Bronchial epithelial cell (primary cell): ENCODE data around the gene YIPF1. TPM values are rescaled to one million over a fixed set of nuclear protein-coding genes. Genes with fewer than 3 reads are reported as not detected.

Experiments
- DNase-seq: peaks from one replicate; pipeline ENCODE4 v3.0.0-alpha.2; 2010; ENCODE audit warnings: low read depth
- FAIRE-seq: peaks from 2 replicates; lab custom pipeline; 2011; peaks lifted over from hg19 to GRCh38; lab: Jason Lieb, UNC
- H3K27me3 ChIP-seq: 2 replicates; pipeline ENCODE4 v1.5.1; 2011; ENCODE audit warnings: low read length; ENCODE audit not compliant: control insufficient read depth, insufficient read depth
- H3K36me3 ChIP-seq: 2 replicates; pipeline ENCODE4 v1.5.1; 2011; ENCODE audit warnings: low read length; ENCODE audit not compliant: control insufficient read depth, insufficient read depth
- H3K4me3 ChIP-seq: 2 replicates; pipeline ENCODE4 v1.5.1; 2011; ENCODE audit warnings: mild to moderate bottlenecking, low read depth, low read length, control low read depth
- total RNA-seq: library from RNA; depleted of rRNA; stranded (reverse); fragments of >200 nt; gene quantifications from 2 replicates; pipeline ENCODE4 v1.2.1, GENCODE V29; 2014
- TF ChIP-seq, protein P1 (sequence below): IDR thresholded peaks from 2 replicates; pipeline ENCODE4 v1.5.1; 2011; ENCODE audit warnings: mild to moderate bottlenecking, moderate library complexity, low read length, control low read depth, inconsistent platforms; ENCODE audit not compliant: insufficient read depth, severe bottlenecking

The YIPF1 gene
- total RNA-seq, 1 donor from 2014 or later: 18.7 TPM

DNA sequence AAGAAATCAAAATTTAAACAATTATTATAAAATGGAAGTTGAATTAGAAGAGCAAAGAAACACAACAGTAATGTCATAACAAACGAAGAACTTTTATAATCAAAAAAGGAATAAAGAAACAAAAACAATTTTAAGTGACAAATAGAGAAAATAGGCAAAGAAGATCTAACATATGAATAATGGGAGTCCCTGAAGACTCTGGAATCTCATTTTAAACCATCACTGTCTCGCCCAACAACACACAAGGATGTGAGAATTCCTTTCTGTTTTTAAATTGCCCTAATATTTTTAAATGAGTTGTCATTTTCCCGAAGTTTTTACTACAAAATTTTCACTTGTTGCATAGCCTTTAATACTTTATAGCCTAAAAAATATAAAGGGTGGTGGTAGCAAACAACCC, 47.2 kb downstream of the YIPF1 start:
- TF ChIP-seq, protein P1, sequence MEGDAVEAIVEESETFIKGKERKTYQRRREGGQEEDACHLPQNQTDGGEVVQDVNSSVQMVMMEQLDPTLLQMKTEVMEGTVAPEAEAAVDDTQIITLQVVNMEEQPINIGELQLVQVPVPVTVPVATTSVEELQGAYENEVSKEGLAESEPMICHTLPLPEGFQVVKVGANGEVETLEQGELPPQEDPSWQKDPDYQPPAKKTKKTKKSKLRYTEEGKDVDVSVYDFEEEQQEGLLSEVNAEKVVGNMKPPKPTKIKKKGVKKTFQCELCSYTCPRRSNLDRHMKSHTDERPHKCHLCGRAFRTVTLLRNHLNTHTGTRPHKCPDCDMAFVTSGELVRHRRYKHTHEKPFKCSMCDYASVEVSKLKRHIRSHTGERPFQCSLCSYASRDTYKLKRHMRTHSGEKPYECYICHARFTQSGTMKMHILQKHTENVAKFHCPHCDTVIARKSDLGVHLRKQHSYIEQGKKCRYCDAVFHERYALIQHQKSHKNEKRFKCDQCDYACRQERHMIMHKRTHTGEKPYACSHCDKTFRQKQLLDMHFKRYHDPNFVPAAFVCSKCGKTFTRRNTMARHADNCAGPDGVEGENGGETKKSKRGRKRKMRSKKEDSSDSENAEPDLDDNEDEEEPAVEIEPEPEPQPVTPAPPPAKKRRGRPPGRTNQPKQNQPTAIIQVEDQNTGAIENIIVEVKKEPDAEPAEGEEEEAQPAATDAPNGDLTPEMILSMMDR: no peak
- H3K27me3 ChIP-seq: no peaks in the 10 kb centered on the region
- FAIRE-seq: no peak
- no peak for DNase-seq
- H3K4me3 ChIP-seq: no peak overlapping the region
- no peaks in the 10 kb centered on the region for H3K36me3 ChIP-seq

DNA sequence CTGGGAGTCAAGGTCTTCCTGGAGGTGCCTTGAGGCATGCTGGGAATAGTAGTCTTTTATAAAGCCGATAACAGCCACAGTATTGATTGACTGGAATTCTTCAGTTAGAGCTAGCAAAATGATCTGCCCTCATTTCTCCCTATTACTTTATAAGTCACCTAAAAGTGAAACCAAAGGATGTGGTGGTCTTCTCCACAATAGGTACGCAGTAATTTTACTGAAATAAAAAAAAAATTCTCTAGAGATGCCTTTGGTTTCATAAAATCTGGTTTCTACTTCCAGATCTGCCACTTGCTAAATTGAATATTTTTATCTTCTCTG, 51.0 kb downstream of the YIPF1 start:
- Histone ChIP-seq H3K27me3 (no peaks in the 10 kb centered on the region), H3K4me3 (peak overlapping the region; percentile 94), H3K36me3 (no peaks in the 10 kb centered on the region)
- FAIRE-seq: no peak
- DNase-seq: no peak
- TF ChIP-seq, protein P1: no peak

DNA sequence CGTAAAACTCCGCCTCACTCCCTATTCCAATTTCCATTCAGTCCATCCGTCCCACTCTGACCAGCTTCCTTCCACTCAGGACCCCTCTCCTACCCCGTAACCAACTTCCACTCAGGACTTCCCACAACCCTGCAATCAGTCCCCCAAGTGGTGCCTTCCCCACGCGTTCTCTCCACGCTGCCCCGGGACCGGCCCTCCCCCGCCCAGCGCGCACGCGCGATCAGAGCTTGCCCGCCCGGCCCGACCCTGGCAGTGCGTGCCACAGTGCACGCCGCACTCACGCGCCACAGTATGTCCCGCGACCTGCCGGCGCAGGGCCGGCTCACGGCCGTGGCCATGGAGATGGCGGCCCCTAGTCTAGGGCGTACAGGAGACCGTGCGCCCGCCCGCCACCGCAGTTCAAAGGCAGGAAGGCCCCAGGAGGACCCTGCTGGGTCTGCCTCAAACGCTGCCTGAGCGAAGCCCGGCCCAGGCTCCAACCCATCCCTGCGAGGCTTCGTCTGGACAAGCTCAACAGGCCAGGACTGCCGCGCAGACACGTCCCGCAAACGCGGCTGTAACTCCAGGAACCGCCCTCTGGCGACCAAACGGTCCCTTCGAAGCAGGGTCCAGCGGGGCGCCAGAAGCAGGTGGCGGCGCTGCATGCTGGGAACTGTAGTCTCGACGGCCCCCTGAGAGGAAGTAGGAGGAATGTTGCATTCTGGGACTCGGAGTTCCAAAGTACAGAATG, 51.5 kb downstream of the YIPF1 start, which contains the start of gene NDC1:
NDC1 (minus strand) TSS at position 373 of the 730 bp plus-strand sequence; CDS start at position 338, 35 bp downstream.
- DNase-seq: peak; percentile 94
- Histone ChIP-seq H3K27me3 (no peaks in the 10 kb centered on the region), H3K36me3 (no peaks in the 10 kb centered on the region), H3K4me3 (peak within 1 kb of the TSS; percentile 94)
- no peak for FAIRE-seq
- TF ChIP-seq, protein P1: peak; percentile 20

DNA sequence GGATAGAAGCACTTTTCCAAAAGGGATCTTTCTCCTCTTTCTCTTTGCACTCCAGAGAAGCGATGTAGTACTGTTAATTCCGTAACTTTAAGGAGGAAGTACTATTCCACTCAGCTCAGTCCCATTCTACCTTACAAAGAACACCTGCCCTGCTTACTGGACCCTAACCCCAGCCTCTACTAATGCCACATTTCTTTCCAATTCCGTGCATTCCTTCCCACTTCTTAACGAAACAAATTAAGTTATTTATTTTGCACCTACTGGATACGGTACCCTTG, 52.0 kb downstream of the YIPF1 start:
- FAIRE-seq: no peak
- Histone ChIP-seq H3K36me3 (no peaks in the 10 kb centered on the region), H3K4me3 (peak overlapping the region; percentile 94), H3K27me3 (no peaks in the 10 kb centered on the region)
- peak; percentile 22 for DNase-seq
- TF ChIP-seq, protein P1: no peak

DNA sequence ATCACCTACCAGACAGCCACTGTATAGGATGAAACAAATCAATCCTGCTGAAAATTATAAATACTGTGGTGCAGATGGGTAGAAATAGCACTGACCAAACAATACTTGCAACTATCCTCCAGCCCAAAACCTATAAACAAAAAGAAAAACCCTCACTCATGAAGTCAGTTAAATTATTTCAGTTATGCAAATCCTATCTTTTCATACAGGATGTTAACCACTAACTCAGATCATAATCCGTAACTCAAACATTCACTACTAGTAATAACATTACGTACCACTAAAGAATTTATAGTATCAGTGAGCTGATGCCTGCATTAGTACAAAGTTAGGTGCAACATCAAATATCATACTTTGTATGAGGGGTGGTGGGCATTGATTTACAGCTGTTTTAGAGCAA, 54.1 kb downstream of the YIPF1 start:
- no peaks in the 10 kb centered on the region for H3K36me3 ChIP-seq
- H3K4me3 ChIP-seq: no peak overlapping the region
- DNase-seq (no peak), FAIRE-seq (no peak)
- TF ChIP-seq, protein P1: no peak
- no peaks in the 10 kb centered on the region for H3K27me3 ChIP-seq

DNA sequence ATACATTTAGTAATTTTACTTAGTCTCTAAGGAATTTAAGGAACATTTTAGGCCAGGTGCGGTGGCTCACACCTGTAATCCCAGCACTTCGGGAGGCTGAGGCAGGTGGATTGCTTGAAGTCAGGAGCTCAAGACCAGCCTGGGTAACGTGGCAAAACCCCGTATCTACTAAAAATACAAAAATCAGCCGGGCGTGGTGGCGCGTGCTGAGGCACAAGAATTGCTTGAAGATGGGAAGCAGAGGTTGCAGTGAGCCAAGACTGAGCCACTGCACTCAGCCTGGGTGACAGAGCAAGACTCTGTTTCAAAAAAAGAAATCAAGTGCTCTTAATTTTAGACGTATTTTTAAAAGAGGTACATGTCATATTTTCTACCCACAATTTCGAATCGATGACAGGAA, 54.8 kb downstream of the YIPF1 start:
- no peak for FAIRE-seq
- Histone ChIP-seq H3K36me3 (no peaks in the 10 kb centered on the region), H3K4me3 (no peak overlapping the region), H3K27me3 (no peaks in the 10 kb centered on the region)
- TF ChIP-seq, protein P1: no peak
- no peak for DNase-seq
